ENCODE measurements around the gene SUV39H1. TPM values are rescaled to one million over a fixed set of nuclear protein-coding genes. Genes with fewer than 3 reads are reported as not detected.

SUV39H1 gene
- total RNA-seq, 1 donor from 2014 or later, result 2.6 TPM

- H3K9me3 ChIP-seq (ENCODE audit: control insufficient read depth in 3 of 3, low read length in 3 of 3), result no peaks in the 10 kb centered on the region
- H3K36me3 ChIP-seq (ENCODE audit: control insufficient read depth in 3 of 3, insufficient read depth in 3 of 3, low read length in 3 of 3), result no peaks in the 10 kb centered on the region
- peaks cover 0 to 11% (median 0%) of the 10 kb centered on the region in 3 donors for H3K27me3 ChIP-seq (ENCODE audit: control insufficient read depth in 3 of 3, insufficient read depth in 3 of 3, low read length in 3 of 3)
- H3K27ac ChIP-seq (ENCODE audit: low read depth, low read length), result no peak overlapping the region
- H3K9ac ChIP-seq (ENCODE audit: low read depth in 1 of 3, low read length in 3 of 3), result no peak overlapping the region
- H3K4me3 ChIP-seq (ENCODE audit: low read length in 3 of 3), result no peak overlapping the region
- H3K4me1 ChIP-seq (ENCODE audit: control insufficient read depth in 3 of 3, insufficient read depth in 3 of 3, low read length in 3 of 3), result no peaks in the 10 kb centered on the region
Measured at GRCh38 chrX:48751343-48751742, 54.8 kb downstream of the SUV39H1 start.

GRCh38 chrX:48752498-48752897 lies 56.0 kb downstream of the SUV39H1 start:
- Histone ChIP-seq H3K9me3 (ENCODE audit: control insufficient read depth in 3 of 3, low read length in 3 of 3) (no peaks in the 10 kb centered on the region), H3K9ac (ENCODE audit: low read depth in 1 of 3, low read length in 3 of 3) (no peak overlapping the region), H3K27ac (ENCODE audit: low read depth, low read length) (no peak overlapping the region), H3K36me3 (ENCODE audit: control insufficient read depth in 3 of 3, insufficient read depth in 3 of 3, low read length in 3 of 3) (no peaks in the 10 kb centered on the region), H3K27me3 (ENCODE audit: control insufficient read depth in 3 of 3, insufficient read depth in 3 of 3, low read length in 3 of 3) (peaks cover 0 to 11% (median 0%) of the 10 kb centered on the region in 3 donors), H3K4me3 (ENCODE audit: low read length in 3 of 3) (no peak overlapping the region), H3K4me1 (ENCODE audit: control insufficient read depth in 3 of 3, insufficient read depth in 3 of 3, low read length in 3 of 3) (no peaks in the 10 kb centered on the region)

- no peak overlapping the region for H3K4me3 ChIP-seq (ENCODE audit: low read length in 3 of 3)
- peaks cover 0 to 11% (median 0%) of the 10 kb centered on the region in 3 donors for H3K27me3 ChIP-seq (ENCODE audit: control insufficient read depth in 3 of 3, insufficient read depth in 3 of 3, low read length in 3 of 3)
- H3K9me3 ChIP-seq (ENCODE audit: control insufficient read depth in 3 of 3, low read length in 3 of 3), result no peaks in the 10 kb centered on the region
- no peaks in the 10 kb centered on the region for H3K4me1 ChIP-seq (ENCODE audit: control insufficient read depth in 3 of 3, insufficient read depth in 3 of 3, low read length in 3 of 3)
- no peak overlapping the region for H3K27ac ChIP-seq (ENCODE audit: low read depth, low read length)
- H3K9ac ChIP-seq (ENCODE audit: low read depth in 1 of 3, low read length in 3 of 3), result no peak overlapping the region
- no peaks in the 10 kb centered on the region for H3K36me3 ChIP-seq (ENCODE audit: control insufficient read depth in 3 of 3, insufficient read depth in 3 of 3, low read length in 3 of 3)
Measured at GRCh38 chrX:48753708-48754228, 57.2 kb downstream of the SUV39H1 start.

GRCh38 chrX:48754238-48754637 lies 57.7 kb downstream of the SUV39H1 start:
- Histone ChIP-seq H3K27me3 (ENCODE audit: control insufficient read depth in 3 of 3, insufficient read depth in 3 of 3, low read length in 3 of 3) (peaks cover 0 to 11% (median 0%) of the 10 kb centered on the region in 3 donors), H3K9ac (ENCODE audit: low read depth in 1 of 3, low read length in 3 of 3) (no peak overlapping the region), H3K27ac (ENCODE audit: low read depth, low read length) (no peak overlapping the region), H3K36me3 (ENCODE audit: control insufficient read depth in 3 of 3, insufficient read depth in 3 of 3, low read length in 3 of 3) (no peaks in the 10 kb centered on the region), H3K4me1 (ENCODE audit: control insufficient read depth in 3 of 3, insufficient read depth in 3 of 3, low read length in 3 of 3) (no peaks in the 10 kb centered on the region), H3K9me3 (ENCODE audit: control insufficient read depth in 3 of 3, low read length in 3 of 3) (no peaks in the 10 kb centered on the region), H3K4me3 (ENCODE audit: low read length in 3 of 3) (no peak overlapping the region)

Small RNAs within 50 kb of the gene (small RNA-seq; reads per million reads assigned to genes)
- not detected for gene RNU6-1056P

Other genes starting within 250 kb of the SUV39H1 start
- 6.3 TPM for gene SLC38A5, start 226.5 kb upstream of the SUV39H1 start, total RNA-seq
- gene FTSJ1, start 220.5 kb upstream of the SUV39H1 start, total RNA-seq, result 20.9 TPM
- gene PORCN, start 187.7 kb upstream of the SUV39H1 start, total RNA-seq, result 1.0 TPM
- 21.4 TPM for gene EBP, start 174.9 kb upstream of the SUV39H1 start, total RNA-seq
- 2.1 TPM for gene TBC1D25, start 157.0 kb upstream of the SUV39H1 start, total RNA-seq
- 196 TPM for gene RBM3, start 122.2 kb upstream of the SUV39H1 start, total RNA-seq
- 50.6 TPM for gene WDR13, start 99.2 kb upstream of the SUV39H1 start, total RNA-seq
- gene WAS, start 12.9 kb upstream of the SUV39H1 start, total RNA-seq, result 1.0 TPM
- not detected for gene GLOD5, start 65.0 kb downstream of the SUV39H1 start, total RNA-seq
- 1.6 TPM for gene GATA1, start 89.9 kb downstream of the SUV39H1 start, total RNA-seq
- 79.3 TPM for gene HDAC6, start 105.3 kb downstream of the SUV39H1 start, total RNA-seq
- gene ERAS, start 129.8 kb downstream of the SUV39H1 start, total RNA-seq, result not detected
- gene PCSK1N, start 138.9 kb downstream of the SUV39H1 start, total RNA-seq, result not detected
- 25.1 TPM for gene TIMM17B, start 201.0 kb downstream of the SUV39H1 start, total RNA-seq
- gene PQBP1, start 201.2 kb downstream of the SUV39H1 start, total RNA-seq, result 45.4 TPM
- 6.3 TPM for gene SLC35A2, start 214.9 kb downstream of the SUV39H1 start, total RNA-seq
- gene PIM2, start 222.3 kb downstream of the SUV39H1 start, total RNA-seq, result 3.1 TPM

All from skeletal muscle tissue (tissue), 5 donors.